Measurements from ENCODE around the gene TNNT2. TPM values are rescaled to one million over a fixed set of nuclear protein-coding genes. Genes with fewer than 3 reads are reported as not detected.

TNNT2 gene
- total RNA-seq, 1 donor from 2014 or later: not detected

GRCh38 chr1:201385299-201385891 is 7.9 kb upstream of the TNNT2 start:
- no peaks in the 10 kb centered on the region for H3K36me3 Mint-ChIP-seq (ENCODE audit: low read depth)
- H3K4me1 Mint-ChIP-seq: no peaks in the 10 kb centered on the region
- peaks cover 3% of the 10 kb centered on the region for H3K27me3 Mint-ChIP-seq (ENCODE audit: low read depth)
- peak; percentile 84 for TF ChIP-seq CTCF (conservative IDR thresholded peaks at IDR 0.05)
- peak overlapping the region; percentile 43 for H3K27ac Mint-ChIP-seq (ENCODE audit: unreplicated experiment)
- H3K4me3 Mint-ChIP-seq: no peak overlapping the region
- peak; percentile 44 for DNase-seq (ENCODE audit: low read depth, low spot score)
- no peaks in the 10 kb centered on the region for H3K9me3 Mint-ChIP-seq

- no peak for TF ChIP-seq CTCF (conservative IDR thresholded peaks at IDR 0.05)
- no peaks in the 10 kb centered on the region for H3K36me3 Mint-ChIP-seq (ENCODE audit: low read depth)
- H3K27ac Mint-ChIP-seq (ENCODE audit: unreplicated experiment): peak overlapping the region; percentile 45
- no peaks in the 10 kb centered on the region for H3K9me3 Mint-ChIP-seq
- no peak for DNase-seq (ENCODE audit: low read depth, low spot score)
- peaks cover 3% of the 10 kb centered on the region for H3K27me3 Mint-ChIP-seq (ENCODE audit: low read depth)
- H3K4me3 Mint-ChIP-seq: no peak overlapping the region
- H3K4me1 Mint-ChIP-seq: no peaks in the 10 kb centered on the region
These were observed 6.9 kb upstream of the TNNT2 start for GRCh38 chr1:201384406-201384782.

GRCh38 chr1:201383647-201384405 is 6.3 kb upstream of the TNNT2 start:
- Mint-ChIP-seq H3K4me3 (no peak overlapping the region), H3K27ac (ENCODE audit: unreplicated experiment) (peak overlapping the region; percentile 45), H3K36me3 (ENCODE audit: low read depth) (no peaks in the 10 kb centered on the region), H3K9me3 (no peaks in the 10 kb centered on the region), H3K4me1 (no peaks in the 10 kb centered on the region), H3K27me3 (ENCODE audit: low read depth) (peaks cover 3% of the 10 kb centered on the region)
- no peak for TF ChIP-seq CTCF (conservative IDR thresholded peaks at IDR 0.05)
- DNase-seq (ENCODE audit: low read depth, low spot score): no peak

GRCh38 chr1:201381130-201381529 is 3.6 kb upstream of the TNNT2 start:
- H3K27me3 Mint-ChIP-seq (ENCODE audit: low read depth): no peaks in the 10 kb centered on the region
- DNase-seq (ENCODE audit: low read depth, low spot score): no peak
- no peak for TF ChIP-seq CTCF (conservative IDR thresholded peaks at IDR 0.05)
- no peaks in the 10 kb centered on the region for H3K36me3 Mint-ChIP-seq (ENCODE audit: low read depth)
- H3K4me3 Mint-ChIP-seq: no peak overlapping the region
- H3K4me1 Mint-ChIP-seq: no peaks in the 10 kb centered on the region
- H3K9me3 Mint-ChIP-seq: no peaks in the 10 kb centered on the region
- H3K27ac Mint-ChIP-seq (ENCODE audit: unreplicated experiment): peak overlapping the region; percentile 91

GRCh38 chr1:201379733-201380242 is 2.3 kb upstream of the TNNT2 start:
- H3K9me3 Mint-ChIP-seq: no peaks in the 10 kb centered on the region
- H3K27ac Mint-ChIP-seq (ENCODE audit: unreplicated experiment): no peak overlapping the region
- no peak for DNase-seq (ENCODE audit: low read depth, low spot score)
- H3K36me3 Mint-ChIP-seq (ENCODE audit: low read depth): no peaks in the 10 kb centered on the region
- TF ChIP-seq CTCF (conservative IDR thresholded peaks at IDR 0.05): no peak
- peaks cover under 1% of the 10 kb centered on the region for H3K27me3 Mint-ChIP-seq (ENCODE audit: low read depth)
- H3K4me1 Mint-ChIP-seq: no peaks in the 10 kb centered on the region
- no peak overlapping the region for H3K4me3 Mint-ChIP-seq
